Panc1 (cell line): Measurements from ENCODE around the gene GABRD.

Source experiments
- POLR2AphosphoS5 ChIP-seq: IDR thresholded peaks from 2 replicates; pipeline ENCODE4 v1.6.1; 2012; ENCODE audit warnings: mild to moderate bottlenecking, low read depth, low read length, moderate library complexity
- REST ChIP-seq, 2 experiments: IDR thresholded peaks; 2 replicates each; pipeline ENCODE4 v1.6.1; 2011 to 2012; ENCODE audit warnings: low read depth in 2 of 2, control low read depth in 1 of 2, low read length in 1 of 2, mild to moderate bottlenecking in 1 of 2, moderate library complexity in 1 of 2; ENCODE audit not compliant: insufficient read depth in 1 of 2
- TCF7L2 ChIP-seq: IDR thresholded peaks from 2 replicates; pipeline ENCODE4 v1.6.1; 2011; ENCODE audit warnings: mild to moderate bottlenecking, low read depth, low read length, inconsistent platforms
- TF ChIP-seq, protein P1 (sequence below): fragments of 450-650 bp; IDR thresholded peaks from 2 replicates; pipeline ENCODE4 v1.5.1; 2017; ENCODE audit warnings: mild to moderate bottlenecking

- TF ChIP-seq, protein P1, sequence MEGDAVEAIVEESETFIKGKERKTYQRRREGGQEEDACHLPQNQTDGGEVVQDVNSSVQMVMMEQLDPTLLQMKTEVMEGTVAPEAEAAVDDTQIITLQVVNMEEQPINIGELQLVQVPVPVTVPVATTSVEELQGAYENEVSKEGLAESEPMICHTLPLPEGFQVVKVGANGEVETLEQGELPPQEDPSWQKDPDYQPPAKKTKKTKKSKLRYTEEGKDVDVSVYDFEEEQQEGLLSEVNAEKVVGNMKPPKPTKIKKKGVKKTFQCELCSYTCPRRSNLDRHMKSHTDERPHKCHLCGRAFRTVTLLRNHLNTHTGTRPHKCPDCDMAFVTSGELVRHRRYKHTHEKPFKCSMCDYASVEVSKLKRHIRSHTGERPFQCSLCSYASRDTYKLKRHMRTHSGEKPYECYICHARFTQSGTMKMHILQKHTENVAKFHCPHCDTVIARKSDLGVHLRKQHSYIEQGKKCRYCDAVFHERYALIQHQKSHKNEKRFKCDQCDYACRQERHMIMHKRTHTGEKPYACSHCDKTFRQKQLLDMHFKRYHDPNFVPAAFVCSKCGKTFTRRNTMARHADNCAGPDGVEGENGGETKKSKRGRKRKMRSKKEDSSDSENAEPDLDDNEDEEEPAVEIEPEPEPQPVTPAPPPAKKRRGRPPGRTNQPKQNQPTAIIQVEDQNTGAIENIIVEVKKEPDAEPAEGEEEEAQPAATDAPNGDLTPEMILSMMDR: no peak
- TF ChIP-seq TCF7L2 (no peak), POLR2AphosphoS5 (no peak), REST (IDR thresholded peaks at IDR 0.05; ENCODE audit: insufficient read depth in 1 of 2, low read depth in 2 of 2, low read length in 1 of 2) (no peak)
Observed at GRCh38 chr1:2072109-2072806, 53.1 kb downstream of the GABRD start.
